Chondrocyte (in vitro differentiated cells): Measurements from ENCODE around the gene IFIT2. TPM values are rescaled to one million over a fixed set of nuclear protein-coding genes. Genes with fewer than 3 reads are reported as not detected.

Source experiments
- DNase-seq: peaks from one replicate; pipeline ENCODE4 v3.0.0; 2021; ENCODE audit warnings: mixed read lengths, low spot score
- H3K27ac Mint-ChIP-seq: one replicate; pipeline ENCODE4 v1.8.0; 2021; ENCODE audit warnings: mild to moderate bottlenecking, moderate library complexity, mixed read lengths; ENCODE audit not compliant: unreplicated experiment
- H3K27me3 Mint-ChIP-seq: 2 replicates; pipeline ENCODE4 v1.8.0; 2021; ENCODE audit warnings: low read depth, mixed read lengths
- H3K36me3 Mint-ChIP-seq: 2 replicates; pipeline ENCODE4 v1.8.0; 2021; ENCODE audit warnings: low read depth, mixed read lengths
- H3K4me1 Mint-ChIP-seq: 2 replicates; pipeline ENCODE4 v1.8.0; 2021; ENCODE audit warnings: low read depth, mild to moderate bottlenecking, mixed read lengths
- H3K4me3 Mint-ChIP-seq: one replicate; pipeline ENCODE4 v1.8.0; 2021; ENCODE audit warnings: mild to moderate bottlenecking, moderate library complexity, mixed read lengths; ENCODE audit not compliant: unreplicated experiment
- H3K9me3 Mint-ChIP-seq: 2 replicates; pipeline ENCODE4 v1.8.0; 2021; ENCODE audit warnings: low read depth, mixed read lengths
- total RNA-seq: library from RNA; stranded (reverse); gene quantifications from 3 replicates; pipeline ENCODE4 v1.2.1, GENCODE V29; 2021
- TF ChIP-seq, protein P1 (sequence below): fragments of 200-600 bp; sonication (generic); IDR thresholded peaks from 2 replicates; pipeline ENCODE4 v1.5.0; 2021; ENCODE audit warnings: antibody characterized with exemption, mild to moderate bottlenecking, moderate library complexity

Gene IFIT2
- total RNA-seq, 1 donor from 2014 or later = 3.3 TPM

DNA sequence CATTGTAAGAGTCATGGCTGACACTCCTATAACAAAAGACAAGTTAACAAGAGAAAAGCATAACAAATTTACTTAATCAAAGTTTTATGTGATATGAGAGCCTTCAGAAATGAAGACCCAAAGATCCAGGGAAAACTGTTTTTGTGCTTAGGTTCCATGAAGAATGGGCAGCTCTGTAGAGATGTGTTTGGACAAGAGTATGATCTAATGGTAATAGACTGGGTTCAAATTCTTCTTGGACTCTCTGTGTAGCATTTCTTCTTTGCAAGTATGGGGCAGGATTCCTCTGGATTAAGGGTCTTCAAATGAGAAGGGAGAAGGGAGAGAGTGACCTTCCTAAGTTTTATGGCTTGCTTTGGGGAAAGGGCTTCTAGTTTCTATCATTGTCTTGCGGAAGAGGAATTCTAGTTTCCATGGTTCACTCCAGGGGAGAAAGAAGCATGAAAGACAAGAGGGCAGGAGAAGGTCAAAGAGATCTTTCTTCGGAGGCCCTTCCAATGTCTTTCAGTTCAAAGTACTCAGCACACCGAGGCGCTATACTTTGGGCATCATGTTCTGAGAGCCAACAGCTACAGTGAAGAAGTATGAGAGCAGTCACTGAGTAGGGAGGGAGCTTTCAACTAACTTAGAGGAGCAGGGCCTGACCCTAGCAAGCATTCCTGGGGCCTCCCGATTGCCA lies 41.4 kb downstream of the IFIT2 start:
- TF ChIP-seq, protein P1, sequence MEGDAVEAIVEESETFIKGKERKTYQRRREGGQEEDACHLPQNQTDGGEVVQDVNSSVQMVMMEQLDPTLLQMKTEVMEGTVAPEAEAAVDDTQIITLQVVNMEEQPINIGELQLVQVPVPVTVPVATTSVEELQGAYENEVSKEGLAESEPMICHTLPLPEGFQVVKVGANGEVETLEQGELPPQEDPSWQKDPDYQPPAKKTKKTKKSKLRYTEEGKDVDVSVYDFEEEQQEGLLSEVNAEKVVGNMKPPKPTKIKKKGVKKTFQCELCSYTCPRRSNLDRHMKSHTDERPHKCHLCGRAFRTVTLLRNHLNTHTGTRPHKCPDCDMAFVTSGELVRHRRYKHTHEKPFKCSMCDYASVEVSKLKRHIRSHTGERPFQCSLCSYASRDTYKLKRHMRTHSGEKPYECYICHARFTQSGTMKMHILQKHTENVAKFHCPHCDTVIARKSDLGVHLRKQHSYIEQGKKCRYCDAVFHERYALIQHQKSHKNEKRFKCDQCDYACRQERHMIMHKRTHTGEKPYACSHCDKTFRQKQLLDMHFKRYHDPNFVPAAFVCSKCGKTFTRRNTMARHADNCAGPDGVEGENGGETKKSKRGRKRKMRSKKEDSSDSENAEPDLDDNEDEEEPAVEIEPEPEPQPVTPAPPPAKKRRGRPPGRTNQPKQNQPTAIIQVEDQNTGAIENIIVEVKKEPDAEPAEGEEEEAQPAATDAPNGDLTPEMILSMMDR = no peak
- Mint-ChIP-seq H3K9me3 (no peaks in the 10 kb centered on the region), H3K27me3 (no peaks in the 10 kb centered on the region), H3K36me3 (peaks cover 6% of the 10 kb centered on the region), H3K4me3 (no peak overlapping the region), H3K27ac (peak overlapping the region; percentile 3), H3K4me1 (peaks cover 19% of the 10 kb centered on the region)
- no peak for DNase-seq

DNA sequence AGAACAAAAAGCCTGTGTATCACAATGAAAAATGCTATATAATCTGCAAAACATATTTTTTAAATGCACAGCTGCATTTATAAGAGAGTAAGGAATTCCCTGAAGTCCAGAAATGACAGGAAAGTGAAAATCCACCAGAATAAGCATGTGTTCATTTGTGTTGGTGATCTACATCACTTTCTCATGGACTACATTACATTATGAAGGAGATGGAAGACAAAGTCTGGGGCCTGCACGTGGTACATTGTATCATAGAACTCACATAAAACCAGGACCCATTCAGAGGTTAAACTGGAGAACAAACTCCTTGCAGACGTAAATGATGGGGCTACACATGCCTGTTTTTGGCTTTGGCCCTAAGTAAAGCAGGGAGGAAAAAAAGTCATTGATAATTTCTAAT lies 42.3 kb downstream of the IFIT2 start:
- Mint-ChIP-seq H3K4me1 (peaks cover 26% of the 10 kb centered on the region), H3K27me3 (no peaks in the 10 kb centered on the region), H3K27ac (no peak overlapping the region), H3K36me3 (peaks cover 1% of the 10 kb centered on the region), H3K9me3 (no peaks in the 10 kb centered on the region), H3K4me3 (no peak overlapping the region)
- DNase-seq = no peak
- TF ChIP-seq, protein P1 = no peak

- no peaks in the 10 kb centered on the region for H3K9me3 Mint-ChIP-seq
- no peaks in the 10 kb centered on the region for H3K36me3 Mint-ChIP-seq
- no peak overlapping the region for H3K27ac Mint-ChIP-seq
- TF ChIP-seq, protein P1 = no peak
- peaks cover 27% of the 10 kb centered on the region for H3K4me1 Mint-ChIP-seq
- no peaks in the 10 kb centered on the region for H3K27me3 Mint-ChIP-seq
- no peak for DNase-seq
- no peak overlapping the region for H3K4me3 Mint-ChIP-seq
Observed at GRCh38 chr10:89345367-89346000, 43.6 kb downstream of the IFIT2 start.

DNA sequence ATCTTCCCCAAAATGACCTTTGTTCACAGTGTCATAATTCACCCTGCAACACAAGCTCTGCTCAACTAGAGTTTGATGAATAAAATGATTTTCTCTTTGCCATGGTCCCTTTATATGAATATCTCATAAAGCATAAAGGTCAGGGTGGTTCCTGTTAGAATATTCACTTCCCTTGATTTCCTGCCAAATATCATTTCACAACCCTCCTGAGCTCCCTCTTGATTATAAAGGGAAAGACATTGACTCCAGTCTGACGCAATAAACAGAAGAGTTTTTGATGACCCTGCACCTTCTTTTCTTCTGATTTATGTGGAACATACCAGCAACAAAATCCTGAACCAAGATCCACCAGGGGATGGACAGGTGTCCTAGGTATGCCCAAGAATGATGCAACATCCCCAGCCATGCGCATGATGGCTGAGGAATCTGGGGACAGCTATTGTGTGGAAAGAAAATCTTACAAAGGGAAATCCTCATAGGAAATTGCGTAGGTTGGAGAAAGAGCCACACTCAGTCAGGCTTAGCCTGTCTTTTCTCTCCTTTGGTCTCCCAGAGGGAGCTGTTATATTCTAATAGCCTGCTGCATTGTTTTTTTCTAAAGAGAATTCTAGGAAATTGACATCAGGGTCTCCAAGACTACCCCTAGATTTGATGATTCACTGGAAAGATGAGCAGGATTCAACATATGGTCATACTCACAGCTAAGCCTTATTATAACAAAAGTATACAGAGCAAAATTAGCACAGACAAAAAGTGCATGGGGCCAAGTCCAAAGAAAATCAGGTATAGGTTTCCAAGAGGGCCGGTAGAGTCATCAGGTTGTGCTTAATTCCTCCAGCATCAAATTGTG lies 44.8 kb downstream of the IFIT2 start:
- Mint-ChIP-seq H3K4me3 (no peak overlapping the region), H3K36me3 (no peaks in the 10 kb centered on the region), H3K9me3 (no peaks in the 10 kb centered on the region), H3K4me1 (peaks cover 38% of the 10 kb centered on the region), H3K27me3 (no peaks in the 10 kb centered on the region), H3K27ac (no peak overlapping the region)
- DNase-seq = no peak
- TF ChIP-seq, protein P1 = no peak
